ENCODE results near the gene DUT. TPM values are rescaled to one million over a fixed set of nuclear protein-coding genes. Genes with fewer than 3 reads are reported as not detected.

Gene DUT
- total and polyA plus RNA-seq, 2 experiments from 2014 or later, result 82.5 to 420 TPM

- peaks cover 4% of the 10 kb centered on the region; the same call in 1 of the 3 replicates for H3K4me1 Mint-ChIP-seq
- H3K4me3 ChIP-seq, result no peak overlapping the region
- no peak overlapping the region for H3K4me3 Mint-ChIP-seq
- H3K4me2 ChIP-seq, result no peak overlapping the region
- H3K79me2 ChIP-seq (replicated peaks; ENCODE audit: insufficient read depth), result no peaks in the 10 kb centered on the region
- DNase-seq (ENCODE audit: low spot score) (no peak), ATAC-seq (no peak)
- H3K36me3 Mint-ChIP-seq (ENCODE audit: low read depth), result no peaks in the 10 kb centered on the region
- H3K27ac Mint-ChIP-seq, result no peak overlapping the region
- H3K27ac ChIP-seq (ENCODE audit: low read depth), result no peak overlapping the region
- H3K9me2 ChIP-seq (ENCODE audit: insufficient read depth), result peaks cover 10% of the 10 kb centered on the region
- no peaks in the 10 kb centered on the region for H3K36me3 ChIP-seq (ENCODE audit: insufficient read depth)
- H3K4me1 ChIP-seq (ENCODE audit: insufficient read depth), result no peaks in the 10 kb centered on the region
- no peaks in the 10 kb centered on the region for H3F3A ChIP-seq (replicated peaks; ENCODE audit: low read depth)
- no peaks in the 10 kb centered on the region for H3K27me3 ChIP-seq (ENCODE audit: insufficient read depth)
- no peak for TF ChIP-seq NANOG (IDR thresholded peaks at IDR 0.05; ENCODE audit: borderline replicate concordance)
- TF ChIP-seq ETS1 (IDR thresholded peaks at IDR 0.05), result no peak
- no peak for TF ChIP-seq CREB1 (CRISPR knock-in tag; IDR thresholded peaks at IDR 0.05; ENCODE audit: low read depth)
- H3K9me3 Mint-ChIP-seq, result no peaks in the 10 kb centered on the region
- peak overlapping the region; percentile 72 for H2AFZ ChIP-seq
- no peaks in the 10 kb centered on the region for H4K20me1 ChIP-seq (replicated peaks; ENCODE audit: insufficient read depth)
- H3K27me3 Mint-ChIP-seq (ENCODE audit: insufficient read depth, low read depth, poor library complexity), result no peaks in the 10 kb centered on the region
These were observed 61.1 kb downstream of the DUT start for GRCh38 chr15:48392356-48392755.

Small RNA genes within 50 kb of the gene (small RNA-seq; reads per million reads assigned to genes)
- gene RF00019 (ENCODE audit: low replicate concordance), result not detected

Other genes starting within 250 kb of the DUT start
- gene SLC24A5, start 210.4 kb upstream of the DUT start, total RNA-seq (2014; rRNA removed; shearing (Covaris generic)), result not detected in 2 replicates
- gene SLC24A5, start 210.4 kb upstream of the DUT start, polyA plus RNA-seq (2016; fragmentation: Nextera tagmentation; extraction: Ambion mirVana), result 0.23 and 0.39 TPM in 2 replicates
- gene MYEF2, start 153.1 kb upstream of the DUT start, total RNA-seq (2014; rRNA removed; shearing (Covaris generic)), result 60.7 and 79.7 TPM in 2 replicates
- gene MYEF2, start 153.1 kb upstream of the DUT start, polyA plus RNA-seq (2016; fragmentation: Nextera tagmentation; extraction: Ambion mirVana), result 55.5 and 62.0 TPM in 2 replicates
- not detected in 2 replicates for gene CTXN2, start 139.8 kb upstream of the DUT start, total RNA-seq (2014; rRNA removed; shearing (Covaris generic))
- gene CTXN2, start 139.8 kb upstream of the DUT start, polyA plus RNA-seq (2016; fragmentation: Nextera tagmentation; extraction: Ambion mirVana), result 0.10 TPM in 1 of 2 replicates, not detected in the other
- 0.19 and 0.59 TPM in 2 replicates for gene SLC12A1, start 125.1 kb upstream of the DUT start, total RNA-seq (2014; rRNA removed; shearing (Covaris generic))
- 0.52 and 0.57 TPM in 2 replicates for gene SLC12A1, start 125.1 kb upstream of the DUT start, polyA plus RNA-seq (2016; fragmentation: Nextera tagmentation; extraction: Ambion mirVana)